GM12874 (cell line): ENCODE results near the gene ADAMTS17.

Source experiments
- CTCF ChIP-seq: IDR thresholded peaks from 2 replicates; pipeline ENCODE4 v1.5.1; 2011; ENCODE audit warnings: low read depth, mild to moderate bottlenecking, control low read depth, low read length, moderate library complexity; ENCODE audit not compliant: insufficient read depth

The ADAMTS17 gene

GRCh38 chr15:99993681-99994131, 348.1 kb downstream of the ADAMTS17 start:
- no peak for TF ChIP-seq CTCF

GRCh38 chr15:99993262-99993661, 348.5 kb downstream of the ADAMTS17 start:
- TF ChIP-seq CTCF, result no peak

GRCh38 chr15:99992611-99993231, 349.1 kb downstream of the ADAMTS17 start:
- TF ChIP-seq CTCF, result no peak

GRCh38 chr15:99989095-99989494, 352.7 kb downstream of the ADAMTS17 start:
- no peak for TF ChIP-seq CTCF

GRCh38 chr15:99987701-99988100, 354.1 kb downstream of the ADAMTS17 start:
- no peak for TF ChIP-seq CTCF

- TF ChIP-seq CTCF, result no peak
Observed at GRCh38 chr15:99987119-99987506, 354.7 kb downstream of the ADAMTS17 start.

- TF ChIP-seq CTCF, result no peak
Observed at GRCh38 chr15:99986297-99987118, 355.3 kb downstream of the ADAMTS17 start.
